ENCODE results near the gene CCDC172.

Gene CCDC172, protein sequence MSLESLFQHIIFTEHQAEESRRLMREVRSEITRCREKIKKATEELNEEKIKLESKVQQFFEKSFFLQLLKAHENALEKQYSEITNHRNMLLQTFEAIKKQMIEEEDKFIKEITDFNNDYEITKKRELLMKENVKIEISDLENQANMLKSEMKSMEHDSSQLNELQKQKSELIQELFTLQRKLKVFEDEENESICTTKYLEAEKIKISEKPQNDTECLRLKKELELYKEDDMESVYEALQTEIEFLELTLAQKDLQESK

GRCh38 chr10:116324227-116324950 is at the start of gene CCDC172:
CCDC172 (plus strand) TSS chr10:116324448; CDS start chr10:116325012, 564 bp downstream.
- no peak for DNase-seq

- DNase-seq = no peak
These were observed 47.3 kb upstream of the CCDC172 start for GRCh38 chr10:116276981-116277380.

GRCh38 chr10:116278846-116279245 is 45.4 kb upstream of the CCDC172 start:
- DNase-seq = no peak

- DNase-seq = no peak
These were observed 42.5 kb upstream of the CCDC172 start for GRCh38 chr10:116281775-116282174.

DNA sequence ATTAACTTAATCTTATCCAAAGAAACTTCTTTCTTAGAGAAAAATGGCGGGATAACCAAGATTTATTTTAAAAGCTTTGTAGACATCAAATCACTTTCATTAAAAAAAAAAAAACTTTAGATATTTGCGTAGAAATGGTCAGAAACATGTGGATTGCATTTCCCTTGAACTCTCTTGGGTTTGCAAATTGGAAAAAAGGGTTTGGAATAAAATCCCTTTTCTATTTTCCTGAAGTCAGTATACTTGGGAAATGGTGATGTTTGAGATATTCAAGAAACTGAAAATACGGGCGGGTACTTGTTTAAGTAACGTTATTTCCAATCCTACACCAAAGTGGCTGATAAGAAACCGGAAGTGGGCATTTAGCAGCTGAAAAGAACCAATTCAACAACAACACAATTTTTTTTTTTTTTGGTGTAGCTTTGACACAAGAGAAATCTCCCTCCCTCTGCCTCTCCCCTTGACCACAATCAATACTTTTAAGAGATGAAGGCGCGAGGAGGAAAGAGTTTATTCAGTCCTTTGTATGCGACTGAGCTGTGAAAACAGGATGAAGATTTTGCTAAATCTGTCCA is 37.5 kb upstream of the CCDC172 start:
- no peak for DNase-seq

- no peak for DNase-seq
These were observed 36.2 kb upstream of the CCDC172 start for GRCh38 chr10:116287906-116288501.

DNA sequence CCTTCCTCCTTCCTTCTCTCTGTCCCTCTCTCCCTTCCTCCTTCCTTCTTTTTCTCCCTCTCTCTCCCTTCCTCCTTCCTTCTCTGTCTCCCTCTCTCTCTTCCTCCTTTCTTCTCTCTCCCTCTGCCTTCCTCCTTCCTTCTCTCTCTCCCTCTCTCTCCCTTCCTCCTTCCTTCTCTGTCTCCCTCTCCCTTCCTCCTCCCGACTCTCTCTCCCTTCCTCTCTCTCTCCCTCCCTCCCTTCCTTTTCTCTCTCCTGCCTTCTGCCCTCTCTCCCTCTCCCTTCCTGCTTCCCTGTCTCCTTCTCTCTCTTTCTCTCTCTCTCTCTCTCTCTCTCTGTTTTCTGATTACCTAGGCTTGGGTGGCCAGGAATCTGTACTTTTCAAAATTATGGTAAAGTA is 34.6 kb upstream of the CCDC172 start:
- no peak for DNase-seq

- DNase-seq = no peak
These were observed 31.8 kb upstream of the CCDC172 start for GRCh38 chr10:116292493-116292892.

GRCh38 chr10:116296291-116296721 is 27.9 kb upstream of the CCDC172 start:
- DNase-seq = no peak

- DNase-seq = no peak
These were observed 25.7 kb upstream of the CCDC172 start for GRCh38 chr10:116298586-116298985.

DNA sequence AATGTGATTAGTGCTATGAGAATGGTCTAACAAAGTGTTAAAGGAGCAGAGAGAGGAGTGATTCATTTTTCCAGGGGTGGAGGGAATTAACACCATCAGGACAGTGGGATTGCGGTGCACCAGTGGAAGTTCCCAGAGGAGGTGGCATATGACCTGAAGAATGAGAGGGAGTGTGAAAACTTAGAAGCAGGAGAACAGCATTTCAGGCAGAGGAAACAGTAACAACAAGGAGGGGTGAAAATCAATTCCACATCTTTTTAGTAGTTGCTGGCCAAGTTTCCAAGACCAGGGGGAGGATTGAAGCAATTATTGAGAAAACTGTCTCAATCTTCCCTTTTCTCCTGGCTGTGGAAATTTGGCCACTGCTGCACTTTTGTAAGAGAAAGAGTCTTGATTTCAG is 23.7 kb upstream of the CCDC172 start:
- no peak for DNase-seq

DNA sequence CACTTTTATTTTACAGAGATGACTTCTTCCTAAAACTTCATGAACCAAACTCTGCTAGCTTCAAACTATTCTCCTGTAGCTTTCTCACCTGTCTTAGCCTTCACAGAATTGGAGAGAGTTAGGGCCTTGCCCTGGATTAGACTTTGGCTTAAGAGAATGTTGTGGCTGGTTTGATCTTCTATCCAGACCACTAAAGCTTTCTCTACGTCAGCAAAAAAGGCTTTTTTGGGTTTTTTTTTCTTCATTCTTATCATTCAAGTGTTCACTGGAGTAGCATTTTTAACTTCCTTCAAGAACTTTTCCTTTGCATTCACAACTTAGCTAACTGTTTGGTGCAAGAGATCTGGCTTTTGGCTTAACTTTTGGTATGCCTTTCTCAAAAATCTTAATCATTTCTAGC is 19.3 kb upstream of the CCDC172 start:
- DNase-seq = no peak

GRCh38 chr10:116306847-116307246 is 17.4 kb upstream of the CCDC172 start:
- DNase-seq = no peak

DNA sequence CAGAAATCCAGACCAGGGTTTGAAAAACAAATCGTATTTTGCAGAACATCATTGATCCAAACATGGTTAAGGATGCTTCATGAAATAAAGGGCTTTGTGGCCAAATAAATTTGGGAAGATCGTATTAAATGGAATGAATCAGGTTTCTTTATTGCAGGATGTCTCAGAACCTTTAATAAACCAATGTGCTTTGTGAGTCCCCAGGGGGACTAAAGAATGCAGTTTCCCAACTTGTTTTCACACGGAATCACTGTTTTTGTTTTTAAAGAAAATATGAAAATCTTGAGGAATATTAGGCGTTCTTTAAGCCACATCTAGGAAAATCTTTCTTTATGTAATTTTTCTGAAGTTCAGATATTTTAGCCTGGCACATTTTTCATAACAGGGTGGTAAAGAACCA is 16.8 kb upstream of the CCDC172 start:
- no peak for DNase-seq

GRCh38 chr10:116311016-116311415 is 13.2 kb upstream of the CCDC172 start:
- no peak for DNase-seq

DNA sequence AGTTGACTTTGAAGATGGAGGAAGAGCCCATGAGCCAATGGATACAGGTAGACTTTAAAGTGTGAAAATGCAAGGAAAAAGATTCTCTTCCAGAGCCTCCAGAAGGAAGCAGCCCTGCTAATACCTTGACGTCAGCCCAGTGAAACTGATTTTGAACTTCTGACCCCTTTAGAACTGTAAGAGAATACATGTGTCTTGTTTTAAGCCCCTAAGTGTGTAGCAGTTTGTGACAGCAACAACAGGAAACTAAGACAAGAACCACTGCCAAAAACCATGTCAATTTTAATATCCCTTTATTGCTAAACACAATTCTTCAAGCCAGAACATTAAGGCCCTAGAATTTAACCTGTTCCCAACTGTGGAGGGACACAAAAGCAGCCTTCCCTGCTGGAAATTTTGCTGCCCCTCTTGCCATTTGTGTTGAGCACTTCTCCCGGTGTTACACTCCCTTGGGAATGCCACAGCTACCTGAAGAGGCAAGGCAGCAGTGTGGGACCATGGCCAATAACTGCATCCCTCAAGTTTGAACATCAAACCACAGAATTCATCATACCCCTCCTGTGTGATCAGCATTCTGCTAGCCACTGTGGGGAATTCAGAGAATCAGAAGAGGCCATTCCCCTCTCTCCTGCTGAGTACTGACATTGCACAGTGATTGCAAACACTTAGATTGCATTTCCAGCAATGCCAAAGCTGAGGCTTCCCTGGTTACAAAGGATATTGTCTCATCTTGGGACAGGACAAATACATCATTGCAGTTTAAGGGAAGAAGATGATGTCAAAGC is 12.3 kb upstream of the CCDC172 start:
- no peak for DNase-seq

GRCh38 chr10:116312548-116312947 is 11.7 kb upstream of the CCDC172 start:
- no peak for DNase-seq

DNA sequence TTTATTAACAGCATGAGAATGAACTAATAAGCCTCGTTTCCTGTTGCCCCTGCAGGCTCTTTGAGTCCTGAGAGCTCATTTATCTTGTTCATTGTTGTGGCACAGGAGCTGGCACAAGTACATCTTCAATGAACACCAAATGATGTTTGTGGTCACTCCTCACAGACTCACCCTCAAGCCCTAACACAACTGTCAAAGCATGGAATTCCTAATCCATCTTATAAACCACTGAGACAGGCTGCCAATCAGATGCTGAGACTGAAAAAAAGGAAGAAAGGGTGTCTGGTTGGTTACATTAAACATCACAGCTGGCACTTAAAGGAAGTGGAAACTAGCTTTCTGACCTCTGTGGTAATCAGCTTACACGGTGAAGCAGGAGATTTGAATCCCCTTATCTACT is 7.7 kb upstream of the CCDC172 start:
- DNase-seq = no peak

GRCh38 chr10:116324951-116325635 is 845 bp downstream of the CCDC172 start:
- DNase-seq = no peak

- DNase-seq = no peak
These were observed 1.7 kb downstream of the CCDC172 start for GRCh38 chr10:116325987-116326386.

GRCh38 chr10:116329153-116329552 is 4.9 kb downstream of the CCDC172 start:
- DNase-seq = no peak

GRCh38 chr10:116331815-116332214 is 7.6 kb downstream of the CCDC172 start:
- no peak for DNase-seq

Measured in bone marrow (tissue), 2 donors.